Smooth muscle cell of the brain vasculature (primary cell): Measurements from ENCODE around the gene HS3ST6.
"Not testable (repeated sequence)": the region's sequence is repeated elsewhere in the genome, so short reads cannot be mapped to it uniquely, and the experiment has no call there.

Experiments used
- DNase-seq: peaks from one replicate; pipeline ENCODE4 v3.0.0-alpha.2; 2012; ENCODE audit warnings: low read depth, low spot score

The HS3ST6 gene

DNA sequence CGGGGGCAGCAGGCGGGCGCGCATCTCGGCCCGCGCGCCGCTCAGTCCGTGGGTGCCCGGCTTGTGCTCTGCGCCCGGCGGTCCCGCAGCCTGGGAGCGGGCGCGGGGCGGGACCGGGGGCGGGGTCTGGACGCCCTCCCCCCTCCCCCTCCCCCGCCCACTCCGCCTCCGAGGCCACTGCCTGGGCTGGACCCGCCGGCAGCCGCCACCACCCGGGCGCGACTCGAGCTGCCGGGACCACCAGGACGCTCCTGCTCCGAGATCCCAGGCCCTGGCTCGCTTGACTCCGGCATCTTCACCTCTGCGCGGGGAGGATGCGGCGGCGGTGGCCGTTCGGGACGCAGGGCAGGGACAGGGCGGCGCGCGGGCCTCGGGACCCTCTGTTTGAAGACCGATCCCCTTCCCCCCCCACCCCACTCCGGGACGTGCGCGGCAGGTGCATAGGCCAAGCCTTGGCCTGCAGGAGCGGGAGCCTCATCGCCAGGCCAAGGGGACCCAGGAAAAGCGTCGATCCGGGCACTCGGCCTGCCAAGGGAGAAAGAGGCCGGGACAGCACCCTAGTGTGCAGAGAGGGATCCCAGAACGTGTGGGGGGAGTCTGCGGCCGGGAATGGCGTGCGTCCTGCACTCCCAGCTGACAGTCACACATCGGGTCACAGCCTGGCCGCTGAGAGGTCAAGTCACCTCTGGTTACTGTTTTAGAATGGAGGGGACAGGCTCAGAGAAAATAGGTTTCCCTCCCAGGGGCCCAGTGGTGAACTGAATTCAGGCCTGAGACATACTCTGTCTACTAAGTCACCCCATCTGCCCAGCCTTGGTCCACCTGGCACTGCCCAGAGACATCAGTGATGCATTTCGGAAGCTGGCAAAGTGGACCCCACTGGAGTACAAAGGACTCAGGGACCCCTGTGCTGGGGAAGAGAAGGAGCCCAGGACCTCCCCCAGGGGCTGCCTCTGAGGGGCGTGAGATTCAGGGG is at the start of gene HS3ST6:
Gene HS3ST6 (minus strand): TSS at position 65 of the 976 bp plus-strand sequence. CDS start 92 bp downstream, outside the sequence.
- DNase-seq = no peak

GRCh38 chr16:1966460-1966859 is 48.2 kb upstream of the HS3ST6 start, which contains the start of gene RNF151:
TSS of gene RNF151 (plus strand) at chr16:1966856. CDS start at chr16:1966882, 26 bp downstream.
- DNase-seq = no peak

DNA sequence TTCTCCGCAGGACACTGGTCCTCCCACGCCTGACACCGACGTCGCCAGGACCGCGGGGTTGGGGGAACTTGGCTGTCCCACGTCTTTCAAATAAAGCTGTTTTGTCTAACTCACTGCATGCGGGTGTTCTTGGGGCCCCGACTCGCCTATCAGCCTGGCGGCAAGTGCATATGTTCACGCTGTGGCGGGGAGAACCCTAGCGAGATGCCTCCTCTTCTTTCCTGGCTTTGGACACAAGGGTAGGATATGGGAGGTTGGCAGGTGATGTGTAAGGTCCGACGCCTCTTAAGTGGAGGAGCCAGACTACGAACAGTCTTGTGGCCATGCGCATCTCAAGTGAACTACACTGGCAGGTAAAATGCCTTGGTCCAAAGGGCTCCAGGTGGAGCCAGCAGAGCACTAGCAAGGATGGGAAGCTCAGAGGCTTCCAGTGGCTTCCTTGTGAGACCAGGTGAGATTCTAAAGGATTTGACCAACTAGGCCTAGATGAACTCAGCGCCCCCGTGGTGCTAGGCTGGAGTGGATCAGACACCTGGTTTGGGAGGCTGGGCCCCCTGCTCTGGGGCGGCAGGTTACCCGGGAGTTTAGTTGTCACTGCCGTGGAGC is 47.3 kb upstream of the HS3ST6 start:
- no peak for DNase-seq

DNA sequence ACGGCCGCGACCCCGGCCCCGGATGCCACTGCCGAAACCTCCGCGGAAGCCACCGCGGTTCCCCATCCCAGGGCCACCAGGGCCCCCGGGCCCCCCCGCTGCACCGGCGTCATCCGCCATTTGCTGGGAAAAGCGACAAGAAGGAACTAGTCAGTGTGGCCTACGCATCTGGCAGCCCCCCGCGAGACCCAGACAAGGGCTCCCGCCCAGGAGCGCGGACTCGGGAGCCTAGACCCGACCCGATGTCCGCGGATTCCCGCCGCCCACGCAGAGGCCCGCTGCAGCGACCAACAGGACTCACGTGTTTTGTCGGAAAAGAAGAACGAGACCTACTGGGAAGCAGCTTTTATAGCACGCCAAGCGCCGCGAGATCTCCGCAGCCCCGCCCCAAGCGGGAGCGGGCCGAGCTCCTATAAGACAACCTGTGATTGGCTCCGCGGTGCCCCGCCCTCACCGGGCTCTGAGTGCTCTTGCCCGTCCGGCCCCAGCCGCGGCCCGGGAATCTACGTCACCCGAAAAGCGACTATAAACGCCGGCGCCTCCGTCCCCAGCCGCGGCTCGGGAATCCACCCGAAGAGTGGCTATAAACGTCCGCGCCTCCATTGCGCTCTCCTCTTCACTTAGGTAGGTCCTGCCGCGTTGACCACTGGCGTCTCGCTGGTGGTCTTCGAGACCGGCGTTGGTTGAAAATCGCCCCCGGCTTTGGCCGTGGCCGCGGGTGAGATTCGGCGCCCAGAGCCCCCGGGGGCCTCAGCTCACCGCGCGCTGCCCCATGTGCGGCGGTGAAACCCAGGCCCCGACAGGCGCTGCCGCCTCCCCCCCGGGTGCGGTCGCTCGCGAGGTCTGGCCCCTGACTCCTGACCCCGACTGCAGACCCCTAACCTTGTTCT is 46.5 kb upstream of the HS3ST6 start, which contains the start of gene RPS2:
Gene RPS2 (minus strand): TSS at position 321 of the 890 bp plus-strand sequence. CDS start 201 bp downstream, at position 120.
- peak; percentile 97 for DNase-seq

GRCh38 chr16:1963806-1964505 is 45.7 kb upstream of the HS3ST6 start:
- no peak for DNase-seq

- not testable (repeated sequence) for DNase-seq
Measured at GRCh38 chr16:1962161-1963153, 44.2 kb upstream of the HS3ST6 start.

DNA sequence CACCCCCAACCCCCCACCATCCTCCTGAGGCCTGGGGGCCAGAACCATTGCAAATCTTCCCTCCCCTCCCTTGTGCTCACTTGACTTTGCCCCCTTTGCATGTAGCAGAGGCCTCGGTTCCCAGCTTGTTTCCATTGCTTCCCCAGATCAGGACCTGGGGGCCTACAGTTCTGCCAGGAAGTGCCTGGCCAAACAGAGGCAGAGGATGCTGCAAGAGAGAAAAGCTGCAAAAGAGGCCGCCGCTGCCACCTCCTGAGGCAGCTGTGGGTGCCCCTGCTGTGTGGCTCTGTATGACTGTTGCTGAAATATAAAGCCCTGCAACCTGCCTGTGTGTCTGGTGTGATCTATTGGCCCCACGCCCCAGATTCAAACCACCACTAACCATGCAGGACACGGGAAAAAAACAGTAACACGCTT is 43.4 kb upstream of the HS3ST6 start:
- DNase-seq = no peak

DNA sequence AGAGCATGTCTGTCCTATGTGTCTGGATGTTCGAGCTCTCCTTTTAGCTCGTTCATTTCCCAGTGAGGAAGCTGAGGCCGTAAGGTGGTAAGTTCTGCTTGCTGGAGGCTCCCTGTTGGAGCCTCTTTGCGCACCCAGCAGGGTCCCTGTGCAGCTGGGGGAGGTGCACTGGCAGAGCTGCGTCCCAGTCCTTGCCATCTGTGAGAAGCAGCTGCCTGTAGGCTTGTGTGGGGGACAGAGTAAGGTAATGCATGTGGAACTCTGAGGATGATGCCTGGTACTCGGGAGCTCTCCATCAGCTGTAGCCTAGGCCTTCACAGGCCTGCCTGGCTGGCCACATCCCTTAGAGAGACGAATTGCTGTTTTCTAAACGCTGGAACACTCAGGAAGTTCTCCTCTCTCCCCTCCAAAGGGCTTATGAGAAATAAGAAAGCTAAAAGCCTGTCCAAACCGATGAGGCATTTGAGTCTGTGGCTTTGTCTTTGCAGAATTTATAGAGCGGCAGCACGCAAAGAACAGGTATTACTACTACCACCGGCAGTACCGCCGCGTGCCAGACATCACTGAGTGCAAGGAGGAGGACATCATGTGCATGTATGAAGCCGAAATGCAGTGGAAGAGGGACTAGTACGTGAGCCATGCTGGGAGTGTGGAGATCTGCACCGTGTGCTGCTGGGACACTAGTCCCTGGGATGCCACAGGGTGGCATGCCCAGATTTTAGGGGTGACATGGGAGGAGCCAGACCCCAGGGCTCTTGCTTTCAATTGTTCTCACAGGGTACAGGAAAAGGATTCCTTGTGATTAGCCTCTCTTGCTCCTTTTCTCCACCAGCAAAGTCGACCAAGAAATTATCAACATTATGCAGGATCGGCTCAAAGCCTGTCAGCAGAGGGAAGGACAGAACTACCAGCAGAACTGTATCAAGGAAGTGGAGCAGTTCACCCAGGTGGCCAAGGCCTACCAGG is 42.7 kb upstream of the HS3ST6 start:
- no peak for DNase-seq

- no peak for DNase-seq
Measured at GRCh38 chr16:1959269-1960039, 41.2 kb upstream of the HS3ST6 start, which contains the start of gene NDUFB10. TSS of gene NDUFB10 (plus strand) at chr16:1959538. CDS start at chr16:1959625, 87 bp downstream.

DNA sequence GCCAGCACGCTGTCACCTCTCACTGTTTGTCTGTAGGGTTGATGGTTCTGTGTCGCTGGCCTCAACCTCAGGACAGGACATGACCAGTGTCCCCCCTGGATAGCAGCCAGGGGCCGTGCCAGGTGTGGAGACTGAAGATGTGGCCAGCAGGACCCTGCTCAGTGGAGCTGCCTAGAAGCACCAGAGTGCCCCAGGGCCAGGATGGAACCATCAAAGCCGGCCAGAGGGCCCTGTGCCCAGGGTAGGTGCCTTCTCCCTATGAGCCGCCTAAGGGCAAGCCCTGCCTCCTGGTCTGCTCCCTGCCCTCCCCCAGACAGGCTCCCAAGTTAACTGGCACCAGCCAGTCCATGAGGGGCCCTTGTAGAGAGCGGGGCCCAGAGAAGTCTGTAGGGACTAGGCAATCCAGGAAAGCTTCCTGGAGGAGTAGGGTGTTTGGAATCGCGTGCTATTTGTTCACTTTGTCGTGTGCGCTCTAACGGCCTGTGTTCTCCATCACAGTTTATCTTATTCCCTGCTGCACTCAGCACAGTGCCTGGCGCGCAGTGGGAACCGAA is 40.6 kb upstream of the HS3ST6 start:
- no peak for DNase-seq

DNA sequence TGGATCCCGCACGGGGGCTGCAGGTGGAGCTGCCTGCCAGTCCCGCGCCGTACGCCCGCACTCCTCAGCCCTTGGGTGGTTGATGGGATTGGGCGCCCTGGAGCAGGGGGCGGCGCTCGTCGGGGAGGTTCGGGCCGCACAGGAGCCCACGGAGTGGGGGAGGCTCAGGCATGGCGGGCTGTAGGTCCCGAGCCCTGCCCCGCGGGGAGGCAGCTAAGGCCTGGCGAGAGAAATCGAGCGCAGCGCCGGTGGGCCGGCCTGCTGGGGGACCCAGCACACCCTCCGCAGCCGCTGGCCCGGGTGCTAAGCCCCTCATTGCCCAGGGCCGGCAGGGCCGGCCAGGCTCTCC is 39.9 kb upstream of the HS3ST6 start:
- DNase-seq = not testable (repeated sequence)

- not testable (repeated sequence) for DNase-seq
Measured at GRCh38 chr16:1957434-1958142, 39.4 kb upstream of the HS3ST6 start.

- DNase-seq = no peak
Measured at GRCh38 chr16:1953734-1954133, 35.5 kb upstream of the HS3ST6 start.

DNA sequence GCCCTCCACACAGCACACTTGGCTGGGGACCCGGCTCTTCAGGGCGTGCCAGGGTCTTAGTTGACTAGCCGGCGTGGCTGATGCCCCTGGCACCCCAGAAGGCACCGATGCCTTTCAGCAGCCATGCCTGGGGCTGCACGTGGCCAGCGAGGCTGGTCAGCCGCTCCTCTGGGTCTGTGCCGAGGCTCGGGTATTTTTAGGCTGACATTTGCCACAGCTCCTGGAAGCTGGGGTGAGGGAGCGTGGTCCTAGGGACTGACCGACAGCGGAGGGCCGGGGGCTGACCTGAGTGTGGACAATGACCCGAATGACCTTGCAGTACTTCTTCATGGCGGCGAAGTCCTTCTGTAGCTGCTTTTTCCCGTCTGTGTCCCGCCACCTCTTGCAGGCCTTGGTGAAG is 32.3 kb upstream of the HS3ST6 start:
- DNase-seq = no peak

DNA sequence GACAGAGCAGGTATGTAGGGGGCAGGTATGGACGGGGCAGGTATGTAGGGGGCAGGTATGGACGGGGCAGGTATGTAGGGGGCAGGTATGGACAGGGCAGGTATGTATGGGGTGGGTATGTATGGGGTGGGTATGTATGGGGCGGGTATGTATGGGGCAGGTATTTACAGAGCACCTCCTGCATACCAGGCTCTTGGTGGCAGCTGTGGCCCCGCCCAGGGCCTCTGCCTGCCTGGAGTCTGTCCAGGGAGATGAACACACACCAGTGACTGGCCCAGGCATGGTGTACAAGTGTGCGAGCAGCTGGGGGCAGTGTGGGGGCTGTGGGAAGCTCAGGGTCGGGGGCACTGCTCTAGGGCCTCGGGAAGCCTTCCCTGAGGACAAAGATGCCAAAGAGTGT is 31.8 kb upstream of the HS3ST6 start:
- no peak for DNase-seq

DNA sequence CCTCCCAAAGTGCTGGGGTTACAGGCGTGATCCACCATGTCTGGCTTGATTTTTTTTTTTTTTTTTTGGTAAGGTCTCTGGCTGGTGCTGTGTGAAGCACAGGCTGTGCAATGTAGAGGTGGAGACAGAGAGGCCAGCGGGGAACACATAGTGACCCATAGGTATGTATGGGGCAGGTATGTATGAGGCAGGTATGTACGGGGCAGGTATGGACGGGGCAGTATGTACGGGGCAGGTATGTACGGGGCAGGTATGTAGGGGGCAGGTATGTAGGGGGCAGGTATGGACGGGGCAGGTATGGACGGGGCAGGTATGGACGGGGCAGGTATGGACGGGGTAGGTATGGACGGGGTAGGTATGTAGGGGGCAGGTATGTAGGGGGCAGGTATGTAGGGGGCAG is 31.3 kb upstream of the HS3ST6 start:
- DNase-seq = no peak

GRCh38 chr16:1947369-1947670 is 29.1 kb upstream of the HS3ST6 start:
- DNase-seq = no peak
